BE2C (cell line): ENCODE measurements around the gene KCNJ6.

Source experiments
- DNase-seq: peaks from one replicate; pipeline ENCODE4 v3.0.0-alpha.2; 2020
- H3K27me3 ChIP-seq: fragments of 250-450 bp; sonication (Bioruptor Pico); 2 replicates; pipeline ENCODE4 v1.5.1; 2020; ENCODE audit warnings: mild to moderate bottlenecking
- H3K36me3 ChIP-seq: fragments of 250-450 bp; sonication (Bioruptor Pico); 2 replicates; pipeline ENCODE4 v1.5.1; 2020; ENCODE audit warnings: mild to moderate bottlenecking
- H3K4me1 ChIP-seq: fragments of 250-450 bp; sonication (Bioruptor Pico); 2 replicates; pipeline ENCODE4 v1.5.1; 2020
- H3K4me3 ChIP-seq: 2 replicates; pipeline ENCODE4 v1.5.1; 2011; ENCODE audit warnings: low read depth, low read length
- H3K9me3 ChIP-seq: fragments of 250-450 bp; sonication (Bioruptor Pico); 2 replicates; pipeline ENCODE4 v1.5.1; 2020
- TF ChIP-seq, protein P1 (sequence below): IDR thresholded peaks from 2 replicates; pipeline ENCODE4 v1.5.1; 2012; ENCODE audit warnings: mild to moderate bottlenecking, low read depth, low read length

KCNJ6 gene

GRCh38 chr21:37769656-37770055 is 146.6 kb downstream of the KCNJ6 start:
- H3K36me3 ChIP-seq: no peaks in the 10 kb centered on the region
- no peaks in the 10 kb centered on the region for H3K27me3 ChIP-seq
- no peaks in the 10 kb centered on the region for H3K9me3 ChIP-seq
- TF ChIP-seq, protein P1, sequence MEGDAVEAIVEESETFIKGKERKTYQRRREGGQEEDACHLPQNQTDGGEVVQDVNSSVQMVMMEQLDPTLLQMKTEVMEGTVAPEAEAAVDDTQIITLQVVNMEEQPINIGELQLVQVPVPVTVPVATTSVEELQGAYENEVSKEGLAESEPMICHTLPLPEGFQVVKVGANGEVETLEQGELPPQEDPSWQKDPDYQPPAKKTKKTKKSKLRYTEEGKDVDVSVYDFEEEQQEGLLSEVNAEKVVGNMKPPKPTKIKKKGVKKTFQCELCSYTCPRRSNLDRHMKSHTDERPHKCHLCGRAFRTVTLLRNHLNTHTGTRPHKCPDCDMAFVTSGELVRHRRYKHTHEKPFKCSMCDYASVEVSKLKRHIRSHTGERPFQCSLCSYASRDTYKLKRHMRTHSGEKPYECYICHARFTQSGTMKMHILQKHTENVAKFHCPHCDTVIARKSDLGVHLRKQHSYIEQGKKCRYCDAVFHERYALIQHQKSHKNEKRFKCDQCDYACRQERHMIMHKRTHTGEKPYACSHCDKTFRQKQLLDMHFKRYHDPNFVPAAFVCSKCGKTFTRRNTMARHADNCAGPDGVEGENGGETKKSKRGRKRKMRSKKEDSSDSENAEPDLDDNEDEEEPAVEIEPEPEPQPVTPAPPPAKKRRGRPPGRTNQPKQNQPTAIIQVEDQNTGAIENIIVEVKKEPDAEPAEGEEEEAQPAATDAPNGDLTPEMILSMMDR: no peak
- no peak for DNase-seq
- H3K4me3 ChIP-seq: no peak overlapping the region
- no peaks in the 10 kb centered on the region for H3K4me1 ChIP-seq

DNA sequence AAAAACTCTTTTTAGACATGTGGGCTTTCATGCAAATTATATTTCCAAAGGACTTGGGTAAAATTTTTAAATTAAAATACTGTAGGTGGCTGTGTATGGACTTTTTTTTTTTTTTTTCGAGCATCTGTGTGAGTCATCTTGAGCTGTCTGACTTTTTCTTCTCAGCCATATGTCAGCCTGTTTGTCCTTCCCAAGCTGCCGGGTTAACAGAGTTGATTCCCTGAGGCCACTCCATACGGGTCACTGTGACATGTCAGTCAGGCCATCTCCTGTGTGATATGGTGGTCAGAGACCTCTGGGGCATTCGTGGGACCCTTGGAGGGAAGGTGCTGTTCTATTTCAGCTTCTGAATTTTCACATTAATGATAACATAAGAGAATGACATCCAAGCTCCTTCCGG is 148.3 kb downstream of the KCNJ6 start:
- no peaks in the 10 kb centered on the region for H3K27me3 ChIP-seq
- DNase-seq: no peak
- H3K4me1 ChIP-seq: no peaks in the 10 kb centered on the region
- H3K36me3 ChIP-seq: no peaks in the 10 kb centered on the region
- H3K9me3 ChIP-seq: no peaks in the 10 kb centered on the region
- no peak overlapping the region for H3K4me3 ChIP-seq
- TF ChIP-seq, protein P1: no peak

GRCh38 chr21:37766129-37766528 is 150.1 kb downstream of the KCNJ6 start:
- no peak overlapping the region for H3K4me3 ChIP-seq
- no peaks in the 10 kb centered on the region for H3K36me3 ChIP-seq
- no peaks in the 10 kb centered on the region for H3K9me3 ChIP-seq
- H3K4me1 ChIP-seq: no peaks in the 10 kb centered on the region
- DNase-seq: no peak
- H3K27me3 ChIP-seq: no peaks in the 10 kb centered on the region
- TF ChIP-seq, protein P1: no peak

DNA sequence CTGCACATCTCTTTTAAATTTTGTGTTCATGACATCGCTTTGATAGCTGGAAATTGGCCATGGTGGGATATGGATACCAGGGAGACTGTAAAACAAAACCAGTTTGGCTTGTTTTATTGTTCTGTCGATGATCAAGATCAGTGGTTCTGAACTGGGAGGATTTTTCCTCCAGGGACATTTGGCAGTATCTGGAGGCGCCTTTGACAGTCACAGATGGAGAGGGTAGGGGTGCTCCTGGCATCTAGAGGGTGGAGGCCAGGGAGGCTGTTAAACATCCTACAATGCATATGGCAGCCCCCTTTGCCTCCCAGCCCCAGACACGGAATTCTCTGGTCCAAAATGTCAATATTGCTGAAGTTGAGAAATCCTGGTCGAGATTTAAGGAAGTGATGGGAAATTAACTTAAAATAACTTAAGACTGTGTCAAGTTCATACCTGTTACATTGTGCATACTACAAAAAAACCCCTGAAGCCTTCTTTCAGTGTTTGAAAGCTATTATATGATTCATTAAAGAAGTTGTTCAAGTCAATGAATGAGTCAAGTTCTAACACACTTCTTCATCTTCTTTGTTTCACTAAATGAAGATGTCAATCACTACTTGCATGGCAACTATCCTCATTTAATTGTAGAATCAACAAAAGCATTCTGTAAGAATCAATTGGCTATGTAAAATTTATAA is 150.9 kb downstream of the KCNJ6 start:
- no peaks in the 10 kb centered on the region for H3K36me3 ChIP-seq
- H3K4me3 ChIP-seq: no peak overlapping the region
- no peak for DNase-seq
- no peaks in the 10 kb centered on the region for H3K4me1 ChIP-seq
- TF ChIP-seq, protein P1: no peak
- H3K27me3 ChIP-seq: no peaks in the 10 kb centered on the region
- no peaks in the 10 kb centered on the region for H3K9me3 ChIP-seq

GRCh38 chr21:37764691-37765090 is 151.6 kb downstream of the KCNJ6 start:
- DNase-seq: no peak
- Histone ChIP-seq H3K4me3 (no peak overlapping the region), H3K4me1 (no peaks in the 10 kb centered on the region), H3K27me3 (no peaks in the 10 kb centered on the region), H3K9me3 (no peaks in the 10 kb centered on the region), H3K36me3 (no peaks in the 10 kb centered on the region)
- TF ChIP-seq, protein P1: no peak

DNA sequence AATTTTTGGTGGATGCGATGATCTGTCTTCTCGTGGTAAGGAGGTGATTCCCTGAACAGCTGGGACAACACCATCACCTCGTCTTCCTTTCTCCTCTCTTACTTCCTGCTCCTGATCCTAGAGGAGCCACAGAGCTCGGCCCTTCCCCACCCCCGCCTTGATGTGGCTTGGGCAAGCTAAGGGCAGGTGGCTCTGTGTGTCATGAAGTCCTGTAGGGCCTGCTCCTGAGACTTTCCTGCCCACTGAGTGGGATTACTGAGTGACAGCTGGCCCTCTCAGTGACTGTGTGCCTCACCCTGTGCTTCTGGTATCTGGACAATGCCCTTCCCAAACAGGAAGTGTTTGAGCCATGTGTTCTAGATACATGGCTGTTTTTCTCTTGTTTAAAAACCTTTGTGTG is 153.0 kb downstream of the KCNJ6 start:
- no peak for DNase-seq
- Histone ChIP-seq H3K36me3 (no peaks in the 10 kb centered on the region), H3K27me3 (no peaks in the 10 kb centered on the region), H3K9me3 (no peaks in the 10 kb centered on the region), H3K4me1 (no peaks in the 10 kb centered on the region), H3K4me3 (no peak overlapping the region)
- TF ChIP-seq, protein P1: no peak
